Vagina (tissue), 2 donors: ENCODE results near the gene ACTN3.

Source experiments
- POLR2A ChIP-seq, 2 donors: fragments of 450-650 bp; IDR thresholded peaks; one replicate each; pipeline ENCODE4 v1.6.1; 2017; ENCODE audit warnings: antibody characterized with exemption in 2 of 2, mild to moderate bottlenecking in 2 of 2, moderate library complexity in 2 of 2
- POLR2AphosphoS5 ChIP-seq, 2 donors: sonication (generic); formaldehyde crosslinking; IDR thresholded peaks; one replicate each; pipeline ENCODE4 v1.9.0; 2017; ENCODE audit warnings: antibody characterized with exemption in 2 of 2, mild to moderate bottlenecking in 2 of 2, low read depth in 1 of 2; ENCODE audit not compliant: insufficient read depth in 1 of 2

DNA sequence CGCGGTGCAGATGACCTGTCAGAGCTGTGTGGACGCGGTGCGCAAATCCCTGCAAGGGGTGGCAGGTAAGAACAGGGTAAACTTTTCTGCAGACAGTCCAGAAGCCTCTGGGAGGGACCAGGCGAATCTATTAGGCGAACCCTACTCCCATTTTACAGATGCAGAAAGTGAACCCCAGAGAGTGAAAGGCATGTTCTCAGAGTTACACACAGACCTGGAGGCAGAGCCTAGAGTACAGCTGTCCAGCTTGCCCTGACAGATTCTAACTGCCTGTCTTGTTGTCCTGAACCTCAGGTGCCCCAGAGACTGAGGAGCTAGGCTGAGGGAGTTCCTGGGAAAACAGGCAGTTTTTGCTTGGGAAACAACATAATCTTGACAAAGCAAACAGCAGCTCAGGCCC is 46.9 kb downstream of the ACTN3 start:
- TF ChIP-seq POLR2AphosphoS5 (IDR thresholded peaks at IDR 0.05; ENCODE audit: insufficient read depth in 1 of 2, low read depth in 1 of 2) = no peak
- TF ChIP-seq POLR2A (IDR thresholded peaks at IDR 0.05) = no peak
